Measurements from ENCODE around the gene PODXL2.

The PODXL2 gene

GRCh38 chr3:127710155-127710941 lies 81.4 kb downstream of the PODXL2 start:
- no peak for DNase-seq

- no peak for DNase-seq
Observed at GRCh38 chr3:127711021-127711695, 82.2 kb downstream of the PODXL2 start.

GRCh38 chr3:127711896-127712295 lies 82.9 kb downstream of the PODXL2 start:
- no peak for DNase-seq

GRCh38 chr3:127712461-127712860 lies 83.5 kb downstream of the PODXL2 start:
- no peak for DNase-seq

- DNase-seq, result no peak
Observed at GRCh38 chr3:127712881-127713771, 84.1 kb downstream of the PODXL2 start.

GRCh38 chr3:127714125-127714571 lies 85.2 kb downstream of the PODXL2 start:
- DNase-seq, result no peak

GRCh38 chr3:127714866-127715265 lies 85.9 kb downstream of the PODXL2 start:
- DNase-seq, result no peak

- no peak for DNase-seq
Observed at GRCh38 chr3:127715532-127715931, 86.5 kb downstream of the PODXL2 start.

GRCh38 chr3:127716384-127716783 lies 87.4 kb downstream of the PODXL2 start:
- DNase-seq, result no peak

GRCh38 chr3:127717357-127718244 lies 88.6 kb downstream of the PODXL2 start:
- DNase-seq, result no peak

GRCh38 chr3:127718245-127718915 lies 89.4 kb downstream of the PODXL2 start:
- no peak for DNase-seq

- no peak for DNase-seq
Observed at GRCh38 chr3:127718916-127719290, 89.9 kb downstream of the PODXL2 start.

GRCh38 chr3:127719369-127719768 lies 90.4 kb downstream of the PODXL2 start:
- DNase-seq, result no peak

- DNase-seq, result no peak
Observed at GRCh38 chr3:127720161-127720823, 91.3 kb downstream of the PODXL2 start.

GRCh38 chr3:127720985-127721935 lies 92.3 kb downstream of the PODXL2 start:
- DNase-seq, result no peak

GRCh38 chr3:127722091-127722784 lies 93.3 kb downstream of the PODXL2 start:
- no peak for DNase-seq
